DND-41 (cell line): ENCODE data around the gene C14orf119.

Source experiments
- ATAC-seq: fragments of 200-7000 bp; cut with Tn5 transposase; 3 replicates; pipeline ENCODE4 v1.9.1; 2021; ENCODE audit warnings: low read depth; ENCODE audit not compliant: insufficient read depth
- DNase-seq: peaks from one replicate; pipeline ENCODE4 v3.0.0-alpha.2; 2020
- H2AFZ ChIP-seq: 2 replicates; pipeline ENCODE4 v1.6.0; 2012; ENCODE audit warnings: low read depth, low read length
- H3K27ac ChIP-seq: 2 replicates; pipeline ENCODE4 v1.5.1; 2012; ENCODE audit warnings: low read length, inconsistent platforms
- H3K27me3 ChIP-seq: fragments of 200-600 bp; sonication (generic); 2 replicates; pipeline ENCODE4 v1.6.0; 2012; ENCODE audit warnings: low read length, mild to moderate bottlenecking, inconsistent platforms; ENCODE audit not compliant: insufficient read depth, poor library complexity
- H3K36me3 ChIP-seq: 2 replicates; pipeline ENCODE4 v1.5.1; 2012; ENCODE audit warnings: low read length, inconsistent platforms; ENCODE audit not compliant: insufficient read depth
- H3K4me1 ChIP-seq: 2 replicates; pipeline ENCODE4 v1.5.1; 2012; ENCODE audit warnings: mild to moderate bottlenecking, low read length; ENCODE audit not compliant: insufficient read depth
- H3K4me2 ChIP-seq: 2 replicates; pipeline ENCODE4 v1.6.0; 2012; ENCODE audit warnings: mild to moderate bottlenecking, moderate library complexity, low read length, inconsistent platforms; ENCODE audit not compliant: insufficient read depth
- H3K4me3 ChIP-seq, 2 experiments: fragments of 200-600 bp in 1 of 2; shearing (Covaris generic) in 1 of 2; 2 replicates each; pipeline ENCODE4 v1.5.1; 2012 to 2016; ENCODE audit warnings: inconsistent platforms in 2 of 2, low read length in 2 of 2, mild to moderate bottlenecking in 2 of 2, low read depth in 1 of 2, moderate library complexity in 1 of 2
- H3K79me2 ChIP-seq: 2 replicates; pipeline ENCODE4 v1.6.0; 2012; ENCODE audit warnings: low read length, inconsistent platforms; ENCODE audit not compliant: insufficient read depth
- H3K9ac ChIP-seq: 2 replicates; pipeline ENCODE4 v1.6.0; 2012; ENCODE audit warnings: low read depth, mild to moderate bottlenecking, inconsistent platforms, low read length, moderate library complexity
- H3K9me3 ChIP-seq: 2 replicates; pipeline ENCODE4 v1.5.1; 2012; ENCODE audit warnings: low read length, moderate library complexity, mild to moderate bottlenecking, inconsistent platforms; ENCODE audit not compliant: insufficient read depth, severe bottlenecking
- H4K20me1 ChIP-seq: 2 replicates; pipeline ENCODE4 v1.6.0; 2012; ENCODE audit warnings: low read length; ENCODE audit not compliant: insufficient read depth
- EZH2 ChIP-seq: IDR thresholded peaks from 3 replicates; pipeline ENCODE4 v1.6.1; 2012; ENCODE audit warnings: borderline replicate concordance, low read depth, mild to moderate bottlenecking, moderate library complexity, low read length, inconsistent platforms; ENCODE audit not compliant: severe bottlenecking
- TF ChIP-seq, protein P1 (sequence below): IDR thresholded peaks from 2 replicates; pipeline ENCODE4 v1.5.1; 2012; ENCODE audit warnings: borderline replicate concordance, low read length, moderate library complexity, mild to moderate bottlenecking; ENCODE audit not compliant: poor library complexity, severe bottlenecking; ENCODE audit errors: extremely low read depth

Gene C14orf119

DNA sequence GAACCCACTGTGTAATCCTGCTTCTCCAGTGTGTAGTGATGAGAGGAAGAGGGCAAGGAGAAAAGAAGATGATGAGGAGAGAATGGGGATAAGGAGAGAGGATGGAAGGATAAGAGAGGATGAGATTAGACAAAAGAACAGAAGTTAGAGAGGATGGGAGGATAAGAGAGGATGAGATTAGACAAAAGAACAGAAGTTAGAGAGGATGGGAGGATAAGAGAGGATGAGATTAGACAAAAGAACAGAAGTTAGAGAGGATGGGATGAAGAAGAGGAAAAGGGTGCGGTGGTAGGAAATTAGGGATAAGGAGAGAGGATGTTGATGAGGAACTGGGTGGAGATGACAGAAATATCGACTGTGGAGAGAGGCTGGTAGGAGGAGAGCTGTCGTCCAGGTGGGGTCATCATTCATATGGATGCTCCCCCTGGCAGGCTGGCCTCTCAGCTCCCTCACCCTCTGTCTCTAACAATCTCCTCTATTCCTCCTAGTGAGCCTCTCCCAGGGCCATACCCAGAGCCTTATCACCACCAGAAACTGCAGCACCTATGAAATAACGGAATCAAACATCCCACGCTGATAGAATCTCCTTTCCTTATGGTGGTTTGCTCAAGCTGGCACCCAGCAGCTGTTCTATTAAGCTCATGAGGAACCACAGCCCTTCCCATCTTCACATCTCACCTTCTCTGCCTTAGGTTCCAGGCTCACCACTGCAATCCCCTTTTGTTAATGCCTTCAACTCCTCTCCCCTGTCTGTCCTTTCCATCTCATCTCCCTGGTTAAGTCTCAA, 15.5 kb downstream of the C14orf119 start:
- H3K9ac ChIP-seq, result no peak overlapping the region
- DNase-seq (no peak), ATAC-seq (no peak; the same call in 2 of the 3 replicates)
- no peaks in the 10 kb centered on the region for H3K36me3 ChIP-seq
- no peak overlapping the region for H3K27ac ChIP-seq
- peaks cover 44% of the 10 kb centered on the region for H3K27me3 ChIP-seq
- H3K4me1 ChIP-seq, result no peaks in the 10 kb centered on the region
- no peaks in the 10 kb centered on the region; the same call in 1 of the 2 replicates for H4K20me1 ChIP-seq
- no peak for TF ChIP-seq EZH2
- TF ChIP-seq, protein P1, sequence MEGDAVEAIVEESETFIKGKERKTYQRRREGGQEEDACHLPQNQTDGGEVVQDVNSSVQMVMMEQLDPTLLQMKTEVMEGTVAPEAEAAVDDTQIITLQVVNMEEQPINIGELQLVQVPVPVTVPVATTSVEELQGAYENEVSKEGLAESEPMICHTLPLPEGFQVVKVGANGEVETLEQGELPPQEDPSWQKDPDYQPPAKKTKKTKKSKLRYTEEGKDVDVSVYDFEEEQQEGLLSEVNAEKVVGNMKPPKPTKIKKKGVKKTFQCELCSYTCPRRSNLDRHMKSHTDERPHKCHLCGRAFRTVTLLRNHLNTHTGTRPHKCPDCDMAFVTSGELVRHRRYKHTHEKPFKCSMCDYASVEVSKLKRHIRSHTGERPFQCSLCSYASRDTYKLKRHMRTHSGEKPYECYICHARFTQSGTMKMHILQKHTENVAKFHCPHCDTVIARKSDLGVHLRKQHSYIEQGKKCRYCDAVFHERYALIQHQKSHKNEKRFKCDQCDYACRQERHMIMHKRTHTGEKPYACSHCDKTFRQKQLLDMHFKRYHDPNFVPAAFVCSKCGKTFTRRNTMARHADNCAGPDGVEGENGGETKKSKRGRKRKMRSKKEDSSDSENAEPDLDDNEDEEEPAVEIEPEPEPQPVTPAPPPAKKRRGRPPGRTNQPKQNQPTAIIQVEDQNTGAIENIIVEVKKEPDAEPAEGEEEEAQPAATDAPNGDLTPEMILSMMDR, result no peak
- H3K9me3 ChIP-seq, result no peaks in the 10 kb centered on the region
- H3K4me2 ChIP-seq, result no peak overlapping the region
- no peak overlapping the region for H2AFZ ChIP-seq
- H3K4me3 ChIP-seq, result no peak overlapping the region
- H3K79me2 ChIP-seq, result no peaks in the 10 kb centered on the region

DNA sequence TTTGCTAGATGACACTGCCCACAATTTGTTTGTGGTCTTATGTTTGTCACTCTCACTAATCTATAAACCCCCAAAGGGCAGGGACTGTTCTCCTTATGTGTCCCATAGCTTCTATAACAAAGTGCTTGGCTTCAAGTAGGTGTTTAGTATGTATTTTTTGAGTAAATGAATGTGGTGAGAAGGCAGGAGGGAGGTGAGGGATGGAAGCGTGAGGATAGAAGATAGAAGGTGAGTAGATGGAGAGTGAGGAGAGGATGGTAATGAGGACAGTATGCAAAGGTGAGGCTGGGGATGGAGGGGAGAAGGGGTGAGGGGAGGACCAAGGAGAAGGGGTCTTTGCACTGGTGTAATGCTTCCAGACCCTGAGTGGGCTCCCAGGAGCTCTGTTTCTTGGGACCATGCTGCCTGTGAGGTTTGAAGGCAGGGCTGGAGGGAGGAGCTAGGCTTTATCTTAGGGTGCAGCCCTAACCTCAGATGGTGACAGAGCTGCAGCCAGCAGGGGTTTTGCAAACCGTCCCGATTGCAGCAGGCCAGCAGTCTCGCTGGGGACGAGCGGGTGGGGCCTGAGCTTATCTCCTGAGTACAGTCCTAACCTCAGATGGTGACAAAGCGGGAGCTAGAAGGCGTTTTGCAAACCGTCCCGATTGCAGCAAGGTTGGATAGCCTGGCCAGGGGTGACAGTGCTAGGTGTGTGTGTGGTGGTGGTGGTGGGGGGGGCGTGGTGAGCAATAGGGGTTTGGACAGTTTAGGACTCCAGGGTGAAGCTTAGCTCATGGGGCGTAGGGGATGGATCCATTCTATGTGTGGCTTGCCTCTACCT, 17.3 kb downstream of the C14orf119 start:
- Histone ChIP-seq H4K20me1 (no peaks in the 10 kb centered on the region; the same call in 1 of the 2 replicates), H3K9me3 (no peaks in the 10 kb centered on the region), H2AFZ (no peak overlapping the region), H3K4me1 (no peaks in the 10 kb centered on the region), H3K4me3 (no peak overlapping the region), H3K36me3 (no peaks in the 10 kb centered on the region), H3K27me3 (peaks cover 47% of the 10 kb centered on the region), H3K9ac (no peak overlapping the region), H3K27ac (no peak overlapping the region), H3K79me2 (no peaks in the 10 kb centered on the region), H3K4me2 (no peak overlapping the region)
- no peak for DNase-seq
- TF ChIP-seq, protein P1, result no peak
- no peak for TF ChIP-seq EZH2
- no peak for ATAC-seq

DNA sequence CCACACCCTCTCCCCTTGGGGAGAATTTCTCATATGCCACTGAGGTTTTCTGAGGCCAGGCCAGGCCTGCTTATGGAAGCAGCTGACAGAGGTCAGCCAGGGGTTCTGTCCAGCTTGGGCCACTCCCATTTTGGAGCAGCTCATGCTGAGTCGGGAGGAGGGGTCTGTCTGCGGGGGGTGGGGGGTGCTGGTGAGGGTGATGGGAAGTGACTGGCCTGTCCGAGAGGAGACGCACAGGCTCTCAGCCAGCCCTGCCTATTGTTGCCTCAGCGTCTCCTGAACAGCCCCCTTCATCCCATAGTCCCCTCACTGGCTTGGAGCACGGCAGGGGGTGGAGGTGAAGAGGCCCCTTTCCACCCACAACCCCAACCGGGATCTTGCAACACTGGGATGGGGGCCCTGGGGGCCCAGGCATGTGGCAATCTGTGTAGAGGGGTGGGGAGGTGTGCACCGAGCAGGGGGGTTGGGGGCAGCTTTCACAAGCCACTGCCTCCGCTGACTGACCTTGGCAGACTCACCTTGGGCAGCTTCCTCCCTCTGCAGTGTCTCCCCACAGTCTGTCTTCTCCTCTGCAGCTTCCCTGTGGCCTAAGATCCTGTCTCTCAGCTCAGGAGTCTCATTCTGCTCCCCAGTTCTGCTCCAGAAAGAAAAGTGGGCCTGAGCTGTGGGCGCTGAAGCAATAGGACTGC, 18.3 kb downstream of the C14orf119 start:
- H4K20me1 ChIP-seq, result no peaks in the 10 kb centered on the region; the same call in 1 of the 2 replicates
- DNase-seq (no peak), ATAC-seq (no peak)
- peaks cover 47% of the 10 kb centered on the region for H3K27me3 ChIP-seq
- H3K9ac ChIP-seq, result no peak overlapping the region
- no peaks in the 10 kb centered on the region for H3K4me1 ChIP-seq
- no peaks in the 10 kb centered on the region for H3K79me2 ChIP-seq
- no peak overlapping the region for H2AFZ ChIP-seq
- H3K27ac ChIP-seq, result no peak overlapping the region
- H3K4me3 ChIP-seq, result no peak overlapping the region
- TF ChIP-seq, protein P1, result no peak
- no peak for TF ChIP-seq EZH2
- H3K36me3 ChIP-seq, result no peaks in the 10 kb centered on the region
- H3K4me2 ChIP-seq, result no peak overlapping the region
- H3K9me3 ChIP-seq, result no peaks in the 10 kb centered on the region
